NCI-H2196 treated with DMSO at 0.1 percent for 48 hours (cell line): ENCODE data around the gene ANKH.

ENCODE experiments used
- DNase-seq: peaks from one replicate; lab custom pipeline; 2025; ENCODE audit not compliant: unreplicated experiment; lab: John Stamatoyannopoulos, UW

Gene ANKH

DNA sequence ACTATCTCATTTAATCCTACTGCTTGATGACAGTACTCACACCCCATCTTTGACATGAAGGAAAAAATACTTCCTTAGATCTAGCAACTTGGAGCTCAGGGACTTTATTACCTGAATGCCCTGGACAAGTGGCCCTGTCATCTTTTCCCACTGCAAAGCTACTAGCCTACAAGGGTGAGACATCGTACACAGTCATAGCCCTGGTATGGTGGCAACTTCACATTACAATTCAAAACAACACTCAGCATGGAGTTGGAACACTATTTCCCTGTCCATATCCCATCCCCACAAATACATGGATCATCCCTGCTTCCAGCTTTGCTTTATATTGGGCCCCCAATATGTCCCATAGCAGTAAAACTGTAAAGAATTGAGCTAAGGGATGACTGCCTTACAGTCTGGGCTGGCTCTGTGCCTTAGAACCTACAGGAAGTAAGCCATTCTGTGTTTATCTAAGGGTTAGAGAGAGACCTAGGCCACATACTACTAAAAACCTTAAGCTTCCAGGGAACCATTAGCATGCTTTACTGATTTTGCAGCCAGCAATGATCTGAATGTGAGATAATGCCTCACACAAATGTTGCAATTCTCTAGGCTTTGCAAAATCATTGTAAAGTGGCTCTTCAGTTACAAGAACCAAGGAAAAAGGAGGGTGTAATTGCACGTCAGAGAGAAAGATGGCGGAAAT lies 151.2 kb downstream of the ANKH start:
- DNase-seq = no peak

DNA sequence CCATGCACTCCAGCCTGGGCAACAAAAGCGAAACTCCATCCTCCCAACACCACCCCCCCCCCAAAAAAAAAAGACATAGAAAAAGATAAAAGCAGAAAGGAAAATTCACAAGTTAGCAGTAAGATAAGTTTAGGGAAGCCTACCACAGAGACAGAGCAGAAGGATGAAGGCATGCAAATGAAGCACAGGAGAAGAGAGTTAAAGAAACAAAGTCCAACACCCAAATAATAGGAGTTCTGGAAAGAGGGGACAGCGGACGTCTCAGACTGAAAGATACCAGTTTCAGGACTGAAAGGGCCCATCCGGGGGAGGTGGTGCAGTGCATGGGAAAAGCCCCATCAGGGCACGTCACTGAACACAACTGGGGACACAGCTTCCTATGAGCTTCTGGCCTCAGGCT lies 152.8 kb downstream of the ANKH start:
- no peak for DNase-seq

DNA sequence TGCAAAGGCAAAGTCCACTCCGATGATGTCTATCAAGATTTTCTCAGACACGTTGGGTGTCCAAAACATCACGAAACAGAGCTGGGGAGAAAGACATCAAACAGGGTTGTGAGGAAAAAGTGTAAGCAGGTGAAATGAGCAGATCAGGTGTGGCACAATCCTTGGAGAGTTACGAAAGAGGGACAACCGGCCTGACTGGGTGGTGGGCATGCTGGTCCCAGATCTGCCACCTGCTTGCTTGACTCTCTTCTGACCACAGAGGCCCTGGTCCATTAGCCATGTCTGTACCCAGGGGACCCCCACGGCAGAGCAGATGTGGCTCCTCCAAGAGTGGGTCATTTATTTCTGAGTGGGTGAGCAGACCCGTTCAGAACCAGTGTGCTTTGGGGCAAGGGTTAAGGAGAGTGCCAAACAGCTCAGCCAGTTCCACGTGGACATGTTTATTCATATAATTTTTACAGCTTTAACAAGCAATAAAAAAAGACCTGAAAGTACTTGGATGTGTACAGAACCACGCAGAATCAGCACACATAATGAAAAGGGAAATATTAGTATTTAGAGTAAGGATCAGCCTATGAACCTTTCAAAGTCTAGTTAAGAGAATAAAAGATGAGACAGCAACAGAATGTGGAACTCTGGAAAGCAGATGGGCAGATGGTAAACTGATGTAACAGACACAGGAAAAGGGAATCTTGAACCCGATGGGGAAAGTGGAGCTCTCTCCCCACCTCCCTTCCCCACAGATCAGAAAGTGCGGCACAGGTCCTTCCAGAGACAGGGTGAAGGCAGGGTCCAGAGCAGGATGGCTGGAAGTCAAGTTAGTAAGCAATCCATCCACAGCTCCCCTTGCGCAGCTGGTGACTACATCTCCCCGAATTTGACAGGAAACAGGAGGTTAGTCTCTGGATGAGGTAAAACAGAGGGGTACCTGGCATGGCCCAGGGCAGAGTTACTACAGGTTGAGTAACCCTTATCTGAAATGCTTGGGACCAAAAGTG lies 154.5 kb downstream of the ANKH start:
- no peak for DNase-seq

DNA sequence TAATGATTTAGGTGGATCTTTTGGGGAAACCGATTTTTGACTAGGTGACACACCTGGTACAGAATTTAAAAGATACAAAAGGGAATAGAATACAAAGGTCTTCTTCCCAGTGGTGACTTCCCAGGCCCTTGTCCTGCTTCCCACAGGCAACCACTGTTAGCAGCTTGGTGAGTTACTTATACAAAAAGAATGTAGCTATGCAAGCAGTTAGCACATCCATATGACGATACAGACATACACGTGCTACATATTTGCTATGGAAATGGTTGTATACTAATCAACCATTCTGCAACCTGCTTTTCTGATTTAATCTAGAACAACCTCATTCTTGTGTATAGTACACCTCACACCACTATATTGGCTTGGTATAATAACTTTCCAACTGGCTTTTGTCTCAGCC lies 156.1 kb downstream of the ANKH start:
- DNase-seq = no peak

DNA sequence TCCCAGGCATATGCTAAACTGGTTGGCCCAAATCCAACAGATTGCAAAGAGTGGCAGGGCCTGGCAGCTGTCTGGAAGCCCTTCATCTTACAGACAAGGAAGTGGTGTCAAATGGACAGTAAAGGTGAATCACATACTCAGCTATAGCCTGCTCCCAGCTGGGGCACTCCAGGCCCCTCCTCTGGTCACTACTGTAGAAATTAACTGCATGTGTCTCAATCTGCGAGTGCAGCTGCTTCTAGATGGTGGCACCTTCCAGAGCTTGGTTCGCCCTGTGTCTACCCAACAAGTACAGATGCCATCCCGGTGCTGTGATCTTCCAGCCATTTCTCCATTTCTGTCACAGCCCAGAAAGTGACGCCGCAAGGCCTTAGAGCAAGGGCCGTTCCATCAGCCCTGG lies 156.9 kb downstream of the ANKH start:
- DNase-seq = peak; percentile 66

DNA sequence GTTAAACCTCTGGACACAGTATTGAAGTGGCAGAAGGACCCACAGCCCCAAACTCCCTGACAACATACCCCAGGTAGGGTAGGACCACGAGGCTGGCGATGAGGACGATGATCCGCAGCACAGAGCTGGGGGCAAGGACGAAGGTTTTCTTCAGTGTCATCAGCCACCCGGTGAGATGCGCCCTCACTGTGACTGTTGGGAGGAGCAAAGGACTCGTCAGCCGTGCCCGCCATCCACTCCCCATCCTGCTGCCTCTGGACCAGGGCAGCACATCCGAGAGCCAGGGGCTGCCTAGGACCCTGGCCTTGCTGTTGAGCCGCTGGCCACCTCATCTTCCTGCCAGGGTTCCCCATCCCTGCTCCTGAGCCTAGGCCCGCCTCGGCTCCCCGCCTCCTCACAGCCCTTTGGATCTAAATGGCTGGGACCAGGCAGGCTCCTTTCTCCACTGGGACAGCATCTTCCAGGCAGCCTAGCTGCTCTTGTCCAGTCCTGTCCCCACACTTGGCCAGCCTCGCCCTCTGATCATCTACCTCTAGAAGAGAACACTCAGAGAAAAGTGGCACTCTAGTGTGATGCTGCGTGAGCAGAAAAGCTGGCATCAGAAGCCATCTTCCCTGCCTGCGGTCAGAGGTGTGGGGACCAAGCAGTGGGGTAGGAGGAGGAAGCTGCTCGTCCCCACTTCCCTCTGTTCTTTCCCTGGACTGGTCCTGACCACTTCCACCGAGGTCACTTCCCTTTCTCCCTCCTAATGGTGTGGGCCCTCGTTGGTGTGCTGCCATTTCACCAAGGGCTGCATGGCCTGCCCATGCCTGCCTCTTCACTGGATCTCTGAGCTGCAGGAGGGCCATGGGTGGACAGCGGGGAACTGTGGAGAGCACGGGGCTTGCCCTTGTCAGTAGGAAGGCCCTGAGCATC lies 157.8 kb downstream of the ANKH start:
- DNase-seq = no peak

DNA sequence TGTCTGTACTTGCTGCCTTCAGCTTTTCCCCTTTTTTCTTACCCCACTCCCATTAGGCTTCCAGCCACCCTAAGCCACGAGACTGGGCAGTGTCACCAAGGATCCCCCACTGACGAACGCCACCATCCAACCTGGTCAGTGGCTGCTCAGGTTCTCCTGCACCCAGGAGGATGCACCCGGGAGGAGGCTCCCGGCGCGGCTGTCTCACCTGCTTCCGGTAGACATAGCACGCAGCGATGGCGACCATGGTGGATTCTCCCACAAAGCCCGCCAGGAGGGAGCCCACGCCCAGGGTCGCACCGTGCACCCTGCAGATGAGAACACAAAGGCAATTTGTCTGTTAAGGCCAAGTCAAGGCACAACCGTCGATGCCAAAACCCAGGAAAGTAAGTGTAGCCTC lies 158.9 kb downstream of the ANKH start:
- no peak for DNase-seq

DNA sequence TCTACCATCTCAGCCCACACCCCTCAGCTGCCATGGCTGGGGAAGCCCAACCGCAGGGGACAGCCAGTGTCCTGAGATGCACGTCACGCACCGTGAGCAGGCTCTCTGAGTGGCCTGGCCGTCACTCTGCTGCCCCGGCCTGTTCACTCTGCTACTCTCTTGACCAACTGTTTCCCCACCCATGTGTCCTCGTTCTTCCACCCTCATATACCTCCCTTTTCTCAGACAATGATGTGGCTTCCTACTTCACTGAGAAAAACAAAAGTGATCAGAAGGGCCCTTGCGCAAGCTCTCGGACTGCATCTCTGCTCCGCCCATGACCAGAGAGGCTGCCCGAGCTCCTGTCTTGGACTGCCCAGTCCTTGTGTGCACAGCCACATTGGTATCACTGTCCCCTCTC lies 159.4 kb downstream of the ANKH start:
- no peak for DNase-seq

DNA sequence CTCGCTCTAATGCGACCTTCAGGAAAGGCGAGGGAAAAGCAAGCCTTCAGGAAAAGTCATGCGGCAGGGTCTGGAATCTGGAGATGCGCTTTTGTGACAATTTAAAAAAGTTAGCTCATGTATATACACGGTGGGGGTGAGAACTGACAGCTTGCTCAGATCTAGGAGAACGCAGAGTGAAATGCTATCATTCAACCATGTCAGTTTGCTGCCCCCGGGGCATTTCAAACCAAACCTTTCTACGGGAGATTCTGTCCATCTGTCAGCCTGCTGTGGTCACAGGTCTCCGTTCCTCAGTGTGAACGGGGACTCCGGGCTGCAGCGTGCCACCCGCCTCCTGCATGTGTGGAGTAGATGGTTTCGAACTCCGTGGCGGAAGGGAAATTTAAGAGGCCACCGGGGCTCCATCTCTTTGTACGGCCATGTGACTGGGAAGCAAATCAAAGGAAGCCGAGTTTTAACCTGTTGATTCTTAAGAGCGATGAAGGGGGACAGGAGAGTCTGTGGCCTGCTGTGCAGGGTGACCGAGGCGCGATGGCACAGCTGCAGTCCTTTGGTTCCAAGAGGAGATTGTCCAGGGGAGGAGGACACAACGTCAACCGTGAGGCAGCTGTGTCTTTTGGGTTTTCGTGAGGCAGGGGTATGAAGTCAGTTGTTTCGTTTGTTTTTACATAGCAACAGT lies 161.1 kb downstream of the ANKH start:
- no peak for DNase-seq

DNA sequence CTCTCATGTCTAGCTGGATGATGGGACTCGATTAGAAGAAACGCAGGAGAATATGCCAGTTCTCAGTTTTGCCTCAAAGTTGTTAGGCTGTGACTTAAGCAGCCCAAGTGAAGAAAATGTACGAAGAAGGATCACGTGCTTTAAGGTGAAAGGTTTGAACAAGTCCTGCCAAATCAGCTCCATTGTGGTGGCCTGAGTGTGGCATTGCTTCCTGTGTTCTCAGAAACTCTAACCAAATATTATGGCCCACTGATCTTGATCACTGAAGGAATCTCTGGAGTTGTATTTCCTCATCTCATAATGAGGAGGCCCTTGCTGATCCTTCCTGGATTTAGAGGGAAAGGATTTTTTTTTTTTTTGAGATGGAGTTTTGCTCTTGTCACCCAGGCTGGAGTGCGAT lies 163.0 kb downstream of the ANKH start:
- no peak for DNase-seq

DNA sequence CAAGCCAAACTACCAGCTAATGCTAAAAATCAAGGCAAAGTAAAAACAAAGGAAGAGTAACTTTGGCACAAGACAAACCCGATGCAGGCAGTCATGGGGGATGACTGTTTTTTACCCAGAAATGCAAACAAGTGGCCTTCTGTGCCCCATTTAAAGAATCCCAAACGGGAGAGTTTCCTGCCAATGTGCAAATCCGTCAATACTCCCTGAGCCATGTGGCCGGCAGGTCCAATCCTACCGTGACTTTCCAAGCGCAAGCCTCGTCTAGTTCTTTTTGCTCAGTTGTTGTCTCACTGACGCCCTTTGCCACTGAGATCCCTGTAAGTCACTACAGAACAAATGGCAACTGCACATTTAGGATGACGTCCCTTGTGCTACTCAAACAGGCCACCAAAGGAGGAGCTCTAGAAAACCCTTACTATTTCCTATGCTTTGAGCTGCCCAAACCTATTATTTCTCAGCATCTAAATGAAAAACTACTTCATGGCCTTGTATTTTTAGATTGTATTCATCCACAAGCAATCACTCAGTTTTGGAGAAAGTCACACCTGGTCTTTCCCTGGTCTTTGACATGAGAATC lies 163.7 kb downstream of the ANKH start:
- DNase-seq = no peak

DNA sequence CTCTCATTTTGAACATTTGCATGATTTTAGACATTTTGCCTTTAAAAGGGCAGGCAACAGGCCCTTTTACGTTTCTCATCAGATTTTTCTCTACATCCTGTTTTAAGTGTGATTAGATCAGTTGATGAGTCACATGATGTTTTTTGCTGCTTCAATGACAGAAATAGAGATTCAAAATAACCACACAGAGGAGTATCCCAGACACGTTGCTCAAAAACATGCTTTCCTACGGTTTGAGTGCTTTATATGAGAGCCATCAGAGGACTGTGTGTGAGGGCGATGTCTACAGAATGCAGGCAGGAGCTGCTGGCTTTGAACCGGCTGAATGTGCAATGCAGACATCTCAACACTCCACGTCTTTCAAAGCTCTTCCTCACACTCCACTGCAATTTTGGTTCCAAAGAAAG lies 165.0 kb downstream of the ANKH start:
- no peak for DNase-seq

DNA sequence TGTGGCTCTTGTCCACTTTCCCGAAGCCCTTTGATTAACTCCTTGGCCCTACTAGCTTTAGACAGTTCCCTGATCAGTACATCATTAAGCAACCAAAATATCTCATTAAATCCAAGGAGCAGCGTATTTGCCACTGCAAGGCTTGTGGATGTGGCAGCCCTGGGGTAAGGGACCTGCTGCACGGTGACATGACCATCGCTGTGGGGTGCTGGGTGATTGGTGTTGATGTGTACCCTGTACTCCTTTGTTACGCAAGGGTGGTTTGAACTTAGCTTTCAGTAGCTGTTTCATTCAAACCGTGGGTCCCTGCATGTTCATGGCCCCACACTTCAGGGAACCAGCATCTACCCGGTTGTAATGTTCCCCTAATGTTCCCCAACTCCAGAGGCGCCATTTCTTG lies 166.0 kb downstream of the ANKH start:
- no peak for DNase-seq

DNA sequence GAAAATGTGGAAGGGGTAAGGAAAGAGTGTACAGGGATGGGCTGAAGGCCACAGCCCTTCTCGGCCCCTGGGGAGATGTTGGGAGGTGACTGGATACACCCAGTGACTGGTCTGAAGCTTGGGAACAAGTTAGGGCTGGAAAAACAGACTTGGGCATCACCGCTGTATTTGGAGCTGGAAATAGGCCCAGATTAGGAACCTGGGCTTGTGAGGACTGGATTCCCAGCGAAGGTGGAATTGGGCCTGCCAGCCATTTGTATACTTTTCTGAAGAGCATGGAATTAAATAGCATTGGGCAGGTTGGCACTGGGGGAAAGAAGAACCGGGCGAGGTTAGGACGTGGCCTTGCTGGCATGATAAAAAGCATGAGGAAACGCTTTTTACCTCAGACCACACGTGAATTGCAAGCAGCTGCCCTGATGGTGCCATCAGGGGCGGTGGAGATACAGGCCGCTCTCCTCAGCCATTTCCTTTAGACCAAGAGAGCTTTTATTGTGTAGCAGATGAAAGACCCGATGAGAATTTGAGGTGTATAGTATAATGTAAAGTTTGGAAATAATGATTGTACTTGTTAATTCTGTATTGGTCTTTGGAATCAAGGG lies 169.2 kb downstream of the ANKH start:
- DNase-seq = no peak

DNA sequence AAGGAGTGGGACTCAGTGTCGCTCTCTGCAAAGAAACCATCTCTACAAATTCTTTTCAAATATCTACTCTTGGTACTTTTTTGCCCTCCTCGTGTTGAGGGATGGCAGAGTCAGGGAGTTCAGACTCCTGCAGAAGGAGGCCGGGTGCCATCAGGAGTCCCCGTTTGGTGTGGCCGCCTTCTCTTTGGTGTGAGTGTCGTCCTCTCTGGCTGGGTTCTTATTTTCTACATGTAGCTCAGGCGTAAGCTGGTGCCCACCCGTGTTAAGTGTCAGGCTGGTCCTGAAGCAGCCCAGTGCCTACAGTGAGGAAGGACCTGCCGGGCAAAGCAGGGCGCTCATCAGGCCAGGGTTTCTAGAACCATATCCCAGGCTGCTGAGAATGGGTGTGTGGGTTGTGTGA lies 170.0 kb downstream of the ANKH start:
- DNase-seq = no peak

DNA sequence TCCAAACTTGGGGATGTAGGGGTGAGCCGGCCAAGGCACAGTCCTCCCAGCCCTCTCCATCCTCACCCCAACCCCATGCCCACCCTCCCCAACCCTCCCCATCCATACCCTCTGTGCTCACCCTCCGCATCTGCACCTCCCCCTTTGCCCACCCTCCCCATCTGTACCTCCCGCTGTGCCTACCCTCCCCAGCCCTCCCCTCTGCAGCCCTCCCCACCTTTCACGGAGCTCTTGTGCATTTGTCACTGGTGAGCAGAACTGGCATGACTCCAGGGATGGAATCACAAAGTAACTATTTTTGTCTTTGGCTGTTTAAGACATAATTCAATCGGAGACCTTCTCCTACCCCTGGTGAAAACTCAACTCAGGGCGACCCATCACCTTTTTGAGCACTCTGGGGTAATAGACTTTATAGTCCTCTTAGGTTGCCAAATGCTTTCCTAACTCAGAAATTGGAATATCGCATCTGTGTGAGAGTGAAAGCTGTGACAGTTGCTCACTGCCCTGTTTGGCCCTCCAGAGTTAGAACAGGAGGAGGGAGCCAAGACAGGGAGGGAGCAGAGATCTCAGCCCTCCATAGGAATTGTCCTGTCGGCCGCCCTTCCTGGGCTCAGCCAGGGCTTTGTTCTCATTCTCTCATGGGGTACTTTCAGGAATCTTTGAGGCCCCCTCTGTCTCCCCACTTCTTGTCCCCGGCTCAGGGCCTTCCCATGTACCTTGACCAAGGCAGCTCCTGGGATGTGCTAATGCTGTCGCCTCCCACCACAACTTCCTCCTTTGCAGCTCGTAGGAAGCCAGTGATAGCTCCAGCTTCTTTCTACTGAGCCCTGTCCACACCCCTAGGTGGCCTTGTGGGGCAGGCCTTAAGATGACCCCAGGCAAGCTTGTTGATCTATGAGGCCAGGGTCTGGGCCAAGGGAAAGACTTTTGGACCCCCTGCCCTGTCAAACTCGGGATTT lies 170.8 kb downstream of the ANKH start:
- no peak for DNase-seq

DNA sequence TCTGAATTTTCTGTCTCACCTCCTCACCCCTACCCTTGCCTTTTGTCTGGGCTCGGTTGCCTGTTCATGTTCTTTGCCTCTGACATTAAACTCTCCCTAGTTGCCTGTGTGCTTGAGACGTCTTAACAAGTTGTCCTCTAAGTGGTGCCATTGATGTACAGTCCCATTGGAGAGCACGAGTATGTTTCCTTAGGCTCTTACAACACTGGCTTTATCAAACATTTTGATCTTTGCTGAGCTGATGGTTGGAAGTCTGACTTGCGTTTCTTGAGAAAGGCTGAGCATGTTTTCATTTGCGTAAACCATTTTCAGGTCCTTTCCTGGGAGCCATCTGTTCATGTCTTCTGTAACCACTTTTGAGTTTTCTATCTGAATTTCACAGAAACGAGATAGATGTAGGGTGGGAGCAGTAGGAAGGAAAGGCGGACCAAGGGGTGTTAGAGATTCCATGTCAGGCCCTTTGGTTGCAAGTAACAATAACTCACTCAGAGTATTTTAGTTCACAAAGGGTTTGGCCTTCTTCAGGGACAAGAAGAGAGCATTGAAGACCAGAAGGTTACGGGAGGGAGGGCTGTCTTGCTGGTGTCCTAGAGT lies 171.7 kb downstream of the ANKH start:
- DNase-seq = no peak

DNA sequence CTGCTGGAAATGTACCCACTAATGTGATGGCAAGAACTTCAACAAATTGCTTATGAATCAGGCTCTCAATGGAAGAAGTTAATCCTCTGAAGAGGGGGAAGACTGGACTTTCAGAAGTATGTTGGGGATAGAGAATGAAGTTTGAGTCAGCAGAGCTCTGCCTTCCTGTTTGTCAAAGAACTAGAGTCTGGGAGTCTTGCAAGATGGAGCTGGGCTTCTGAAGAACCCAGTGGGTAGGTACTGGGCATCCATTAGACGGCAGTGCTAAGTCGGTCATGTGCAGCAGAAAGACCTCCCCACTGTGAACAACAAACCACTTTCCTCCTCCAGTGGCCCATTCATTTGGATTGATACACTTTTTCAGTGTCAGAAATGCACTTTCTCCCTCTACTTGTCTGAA lies 172.4 kb downstream of the ANKH start:
- no peak for DNase-seq
